Spleen (tissue), 11 donors: Measurements from ENCODE around the gene CMTM7. TPM values are rescaled to one million over a fixed set of nuclear protein-coding genes. Genes with fewer than 3 reads are reported as not detected.

ENCODE experiments used
- DNase-seq: peaks from one replicate; pipeline ENCODE4 v3.0.0-alpha.2; 2020
- H3K27ac ChIP-seq, 8 donors: fragments of 200-600 bp; sonication (generic) in 7 of 8; 1 replicate in 4 of 8; 2 replicates in 4 of 8; pipeline versions ENCODE4 v1.5.0 to v1.8.0; 2016 to 2021; ENCODE audit warnings: inconsistent platforms in 4 of 8, mild to moderate bottlenecking in 4 of 8, moderate library complexity in 1 of 8
- H3K27me3 ChIP-seq, 7 donors: fragments of 200-600 bp; sonication (generic) in 6 of 7; replicated peaks in 1 of 7; 1 replicate in 4 of 7; 2 replicates in 3 of 7; pipeline versions ENCODE4 v1.5.0 to v1.8.0; 2016 to 2021; ENCODE audit warnings: inconsistent platforms in 3 of 7, mild to moderate bottlenecking in 1 of 7
- H3K36me3 ChIP-seq, 6 donors: fragments of 200-600 bp; sonication (generic) in 5 of 6; 1 replicate in 4 of 6; 2 replicates in 2 of 6; pipeline versions ENCODE4 v1.5.0 to v1.8.0; 2016 to 2021; ENCODE audit warnings: inconsistent platforms in 2 of 6
- H3K4me1 ChIP-seq, 6 donors: fragments of 200-600 bp; sonication (generic) in 5 of 6; 1 replicate in 3 of 6; 2 replicates in 3 of 6; pipeline versions ENCODE4 v1.5.0 to v1.8.0; 2016 to 2021; ENCODE audit warnings: inconsistent platforms in 3 of 6
- H3K4me3 ChIP-seq, 8 donors: fragments of 200-600 bp; sonication (generic) in 7 of 8; 1 replicate in 4 of 8; 2 replicates in 4 of 8; pipeline versions ENCODE4 v1.5.0 to v1.8.0; 2016 to 2021; ENCODE audit warnings: inconsistent platforms in 4 of 8, mild to moderate bottlenecking in 4 of 8, moderate library complexity in 2 of 8
- H3K9me3 ChIP-seq, 8 donors: fragments of 200-600 bp; sonication (generic) in 7 of 8; 1 replicate in 4 of 8; 2 replicates in 4 of 8; pipeline versions ENCODE4 v1.5.0 to v1.8.0; 2016 to 2021; ENCODE audit warnings: inconsistent platforms in 4 of 8
- CTCF ChIP-seq, 11 experiments: fragments of 200-600 bp in 7 of 11; fragments of 450-650 bp in 4 of 11; sonication (generic) in 4 of 11; IDR thresholded peaks in 8 of 11; conservative IDR thresholded peaks in 3 of 11; 1 replicate in 7 of 11; 2 replicates in 4 of 11; pipeline versions ENCODE4 v1.4.0 to v1.8.0; 2016 to 2021; ENCODE audit warnings: antibody characterized with exemption in 11 of 11, inconsistent platforms in 4 of 11, mild to moderate bottlenecking in 1 of 11
- POLR2A ChIP-seq, 3 donors: fragments of 450-650 bp; IDR thresholded peaks; one replicate each; pipeline ENCODE4 v1.5.1; 2017; ENCODE audit warnings: antibody characterized with exemption in 3 of 3, mild to moderate bottlenecking in 1 of 3
- POLR2AphosphoS5 ChIP-seq, 3 donors: sonication (generic); formaldehyde crosslinking; IDR thresholded peaks; one replicate each; pipeline ENCODE4 v1.5.1; 2017; ENCODE audit warnings: antibody characterized with exemption in 3 of 3
- WGBS, 5 donors: extraction: QIAGEN DNeasy Blood & Tissue Kit in 3 of 5; methylation state at CpG; one replicate each; pipeline versions ENCODE4 v1.1.5 to v1.1.7; 2013 to 2018; 5-methylcytosine and 5-hydroxymethylcytosine counted together
- intact Hi-C: fragments of 100-400 bp; cut with DNase I; formaldehyde crosslinking; loops from one replicate; pipeline ENCODE4 v1.15.0; 2023; ENCODE audit warnings: low total_unique reads
- polyA plus RNA-seq, 3 donors: library from polyadenylated mRNA; stranded (reverse); fragments of 200-250 nt; gene quantifications; one replicate each; pipeline ENCODE4 v1.2.1, GENCODE V29; 2013
- total RNA-seq, 7 donors: library from RNA; depleted of rRNA in 3 of 7; stranded (reverse); fragments of >200 nt in 3 of 7; fragmentation: NEBNext Ultra II Directional in 4 of 7; extraction: Animal tissue kit (Norgen Biotek cat#: 25700) in 4 of 7; gene quantifications; one replicate each; pipeline versions ENCODE4 v1.1.0 to v1.2.1, GENCODE V29; 2016 to 2021
- donor health status: healthy with polysubstance abuse.
- donor health status: DM: no; HTN: no; CAD: no; lungs with moderate emphysema.
- donor health status: DM: no; HTN: no; CAD: no.
- donor health status: Bipolar disorder and iron deficiency.
- donor health status: healthy.
- donor health status: DM: no; HTN: no; CAD: no.
- donor health status: DM: yes; HTN: yes; CAD: no.

Gene CMTM7
- total and polyA plus RNA-seq, 10 donors, result 27.6 to 92.0 (median 47.5) TPM

- no peak for TF ChIP-seq POLR2A (IDR thresholded peaks at IDR 0.05)
- TF ChIP-seq CTCF (IDR thresholded peaks at IDR 0.05 in 8 of 11, conservative IDR thresholded peaks at IDR 0.05 in 3 of 11), result no peak
- TF ChIP-seq POLR2AphosphoS5 (IDR thresholded peaks at IDR 0.05), result peak in 2 of 3 donors; percentile 52 to 57
- peak overlapping the region; percentile 65 to 87 (median 84) for H3K27ac ChIP-seq
- peak; percentile 79 for DNase-seq
- no peaks in the 10 kb centered on the region for H3K9me3 ChIP-seq
- intact Hi-C loops, result loop anchor here (5.0 kb wide), 1 partner anchor 47 kb away; no protein-coding TSS in a partner anchor
- H3K27me3 ChIP-seq, result no peaks in the 10 kb centered on the region
- H3K4me3 ChIP-seq, result peak overlapping the region in 1 of 8 donors; percentile 30
- no peaks in the 10 kb centered on the region for H3K36me3 ChIP-seq
- 23 to 41% (median 34%) methylated on average over 13 to 14 of the region's 14 CpGs for WGBS, 5 donors
- peaks cover 60 to 100% (median 79%) of the 10 kb centered on the region in 6 donors for H3K4me1 ChIP-seq
Measured at GRCh38 chr3:32420126-32421038, 28.7 kb downstream of the CMTM7 start.

- 71 to 86% (median 78%) methylated on average over 3 of the region's 3 CpGs for WGBS, 5 donors
- no peaks in the 10 kb centered on the region for H3K27me3 ChIP-seq
- TF ChIP-seq CTCF (IDR thresholded peaks at IDR 0.05 in 8 of 11, conservative IDR thresholded peaks at IDR 0.05 in 3 of 11), result no peak
- no peak for TF ChIP-seq POLR2A (IDR thresholded peaks at IDR 0.05)
- TF ChIP-seq POLR2AphosphoS5 (IDR thresholded peaks at IDR 0.05), result no peak
- intact Hi-C loops, result loop anchor here (5.0 kb wide), 1 partner anchor 46 kb away; no protein-coding TSS in a partner anchor
- peaks cover 65 to 100% (median 79%) of the 10 kb centered on the region in 6 donors for H3K4me1 ChIP-seq
- H3K36me3 ChIP-seq, result no peaks in the 10 kb centered on the region
- H3K9me3 ChIP-seq, result no peaks in the 10 kb centered on the region
- DNase-seq, result no peak
- H3K4me3 ChIP-seq, result peak overlapping the region in 1 of 8 donors; percentile 30
- H3K27ac ChIP-seq, result peak overlapping the region; percentile 65 to 87 (median 84)
Measured at GRCh38 chr3:32421185-32421584, 29.5 kb downstream of the CMTM7 start.

GRCh38 chr3:32421991-32422859, 30.6 kb downstream of the CMTM7 start:
- Histone ChIP-seq H3K27me3 (no peaks in the 10 kb centered on the region), H3K4me1 (peaks cover 65 to 100% (median 82%) of the 10 kb centered on the region in 6 donors), H3K27ac (peak overlapping the region; percentile 55 to 87 (median 84)), H3K36me3 (no peaks in the 10 kb centered on the region), H3K9me3 (no peaks in the 10 kb centered on the region), H3K4me3 (peak overlapping the region in 2 of 8 donors; percentile 1 to 30)
- no peak for TF ChIP-seq POLR2A (IDR thresholded peaks at IDR 0.05)
- TF ChIP-seq POLR2AphosphoS5 (IDR thresholded peaks at IDR 0.05), result peak; percentile 21 to 86 (median 74)
- TF ChIP-seq CTCF (IDR thresholded peaks at IDR 0.05 in 8 of 11, conservative IDR thresholded peaks at IDR 0.05 in 3 of 11), result no peak
- WGBS, 5 donors, result 27 to 42% (median 31%) methylated on average over 10 of the region's 10 CpGs
- intact Hi-C loops, result loop anchor here (5.0 kb wide), 1 partner anchor 45 kb away; no protein-coding TSS in a partner anchor
- DNase-seq, result peak; percentile 86
